ENCODE data around the gene DOCK2. TPM values are rescaled to one million over a fixed set of nuclear protein-coding genes. Genes with fewer than 3 reads are reported as not detected.
"Not testable (repeated sequence)": the region's sequence is repeated elsewhere in the genome, so short reads cannot be mapped to it uniquely, and the experiment has no call there.

The DOCK2 gene
- total and polyA plus RNA-seq, 4 experiments from 2014 or later: 45.8 to 223 (median 162) TPM

DNA sequence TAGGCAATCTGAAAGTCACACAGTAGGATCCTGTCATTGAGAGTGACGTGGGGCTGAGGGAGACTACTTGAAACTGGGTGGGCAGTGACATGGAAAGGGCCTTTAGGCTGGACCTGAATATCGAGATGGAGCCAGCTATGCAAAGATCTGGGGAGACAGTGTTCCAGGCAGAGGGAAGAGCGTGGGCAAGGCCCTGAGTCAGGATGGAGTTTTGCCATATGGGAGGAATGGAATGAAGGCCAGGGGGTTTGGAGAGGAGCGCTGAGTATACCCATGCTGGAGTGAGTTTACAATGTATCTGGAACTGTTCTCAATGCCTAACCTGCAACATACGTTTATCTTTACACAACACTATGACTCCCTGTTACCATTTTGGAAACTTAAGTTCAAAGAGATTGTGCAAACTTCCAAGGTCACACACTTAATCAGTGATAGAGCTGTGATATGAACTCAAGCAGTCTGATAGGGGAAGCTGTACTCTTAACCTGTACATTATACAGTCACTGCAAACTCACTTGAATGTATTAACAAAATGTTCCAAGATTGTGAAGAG, 309.7 kb downstream of the DOCK2 start:
- H3K27ac Mint-ChIP-seq: peak overlapping the region in 2 of 7 donors; percentile 46 to 75
- Histone ChIP-seq H3K9me3 (ENCODE audit: control insufficient read depth in 1 of 2, low read length in 2 of 2) (no peaks in the 10 kb centered on the region), H3K27me3 (ENCODE audit: insufficient read depth, low read length) (no peaks in the 10 kb centered on the region), H3K4me1 (ENCODE audit: insufficient read depth, low read length) (no peaks in the 10 kb centered on the region), H3K27ac (ENCODE audit: low read depth, low read length) (no peak overlapping the region), H3K4me3 (ENCODE audit: low read length in 2 of 2) (no peak overlapping the region), H3K36me3 (ENCODE audit: insufficient read depth, low read length) (peaks cover 4% of the 10 kb centered on the region)
- intact Hi-C loops (cut with micrococcal nuclease): no loop called here
- POLR2A ChIA-PET (ENCODE audit: partially characterized antibody): no interaction called here
- DNase-seq: no peak
- CTCF ChIA-PET (ENCODE audit: partially characterized antibody): interaction anchor here (0.8 kb wide), 1 partner anchor 10 kb away, joined by 3 read pairs; no protein-coding TSS in a partner anchor
- no peak overlapping the region for H3K4me3 Mint-ChIP-seq
- peaks cover 9 to 28% (median 18%) of the 10 kb centered on the region in 4 donors for H3K4me1 Mint-ChIP-seq
- peaks cover 30 to 46% of the 10 kb centered on the region in 2 donors for H3K36me3 Mint-ChIP-seq
- H3K27me3 Mint-ChIP-seq: no peaks in the 10 kb centered on the region
- no peaks in the 10 kb centered on the region for H3K9me3 Mint-ChIP-seq

DNA sequence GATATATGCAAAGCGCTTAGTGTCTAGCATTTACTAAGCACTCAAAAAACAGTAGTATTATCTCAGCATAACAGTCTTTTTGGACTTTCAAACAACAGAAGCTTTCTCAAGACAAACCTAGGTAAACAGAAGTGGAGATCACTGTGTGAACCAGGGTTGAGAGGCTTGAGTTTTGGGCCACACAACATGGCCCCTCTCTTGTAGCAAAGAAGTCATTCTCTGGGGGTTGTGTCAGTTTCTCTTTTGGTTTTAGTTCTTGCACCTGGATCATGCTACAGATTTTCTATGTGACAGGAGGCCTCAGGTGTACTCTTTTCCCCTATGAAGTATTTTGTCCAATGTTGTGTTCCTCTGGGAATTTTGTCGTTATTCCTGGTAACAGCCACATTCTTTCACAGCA, 313.3 kb downstream of the DOCK2 start:
- POLR2A ChIA-PET (ENCODE audit: partially characterized antibody): no interaction called here

DNA sequence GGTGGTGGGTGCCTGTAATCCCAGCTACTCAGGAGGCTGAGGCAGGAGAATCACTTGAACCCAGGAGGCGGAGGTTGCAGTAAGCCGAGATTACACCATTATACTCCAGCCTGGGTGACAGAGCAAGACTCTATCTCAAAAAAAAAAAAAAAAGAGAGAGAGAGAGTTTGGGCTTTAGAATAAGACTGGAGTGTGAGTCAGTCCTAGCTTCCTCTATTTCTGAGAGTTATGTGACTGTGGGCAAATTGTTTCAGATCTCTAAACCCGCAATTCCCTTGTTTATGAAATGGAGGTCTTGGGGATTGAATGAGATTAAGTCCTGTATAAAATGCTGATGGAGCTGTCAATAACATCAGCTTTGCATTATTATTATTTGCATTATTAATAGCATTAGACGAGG, 316.1 kb downstream of the DOCK2 start:
- H3K9me3 Mint-ChIP-seq; H3K36me3 ChIP-seq (ENCODE audit: insufficient read depth, low read length); H3K27me3 ChIP-seq (ENCODE audit: insufficient read depth, low read length); DNase-seq; CTCF ChIA-PET (ENCODE audit: partially characterized antibody); H3K27ac ChIP-seq (ENCODE audit: low read depth, low read length); H3K27me3 Mint-ChIP-seq; POLR2A ChIA-PET (ENCODE audit: partially characterized antibody); intact Hi-C loops (cut with micrococcal nuclease); H3K27ac Mint-ChIP-seq; H3K4me1 ChIP-seq (ENCODE audit: insufficient read depth, low read length); H3K4me3 ChIP-seq (ENCODE audit: low read length in 2 of 2); H3K9me3 ChIP-seq (ENCODE audit: control insufficient read depth in 1 of 2, low read length in 2 of 2); H3K4me3 Mint-ChIP-seq: not testable (repeated sequence)
- H3K36me3 Mint-ChIP-seq: peaks cover 34 to 45% of the 10 kb centered on the region in 2 donors
- peaks cover 2 to 10% (median 8%) of the 10 kb centered on the region in 4 donors for H3K4me1 Mint-ChIP-seq

More for the DNA sequence above, 313.3 kb downstream of the DOCK2 start:
- H3K4me1 ChIP-seq (ENCODE audit: insufficient read depth, low read length): no peaks in the 10 kb centered on the region
- intact Hi-C loops (cut with micrococcal nuclease): no loop called here
- Mint-ChIP-seq H3K9me3 (no peaks in the 10 kb centered on the region), H3K27me3 (no peaks in the 10 kb centered on the region), H3K4me1 (peaks cover 7 to 22% (median 19%) of the 10 kb centered on the region in 4 donors), H3K27ac (no peak overlapping the region), H3K36me3 (peaks cover 45 to 46% of the 10 kb centered on the region in 2 donors), H3K4me3 (no peak overlapping the region)
- no peak overlapping the region for H3K4me3 ChIP-seq (ENCODE audit: low read length in 2 of 2)
- no peak for DNase-seq
- CTCF ChIA-PET (ENCODE audit: partially characterized antibody): no interaction called here
- peaks cover 7% of the 10 kb centered on the region for H3K36me3 ChIP-seq (ENCODE audit: insufficient read depth, low read length)
- no peaks in the 10 kb centered on the region for H3K27me3 ChIP-seq (ENCODE audit: insufficient read depth, low read length)
- H3K27ac ChIP-seq (ENCODE audit: low read depth, low read length): no peak overlapping the region
- no peaks in the 10 kb centered on the region for H3K9me3 ChIP-seq (ENCODE audit: control insufficient read depth in 1 of 2, low read length in 2 of 2)

DNA sequence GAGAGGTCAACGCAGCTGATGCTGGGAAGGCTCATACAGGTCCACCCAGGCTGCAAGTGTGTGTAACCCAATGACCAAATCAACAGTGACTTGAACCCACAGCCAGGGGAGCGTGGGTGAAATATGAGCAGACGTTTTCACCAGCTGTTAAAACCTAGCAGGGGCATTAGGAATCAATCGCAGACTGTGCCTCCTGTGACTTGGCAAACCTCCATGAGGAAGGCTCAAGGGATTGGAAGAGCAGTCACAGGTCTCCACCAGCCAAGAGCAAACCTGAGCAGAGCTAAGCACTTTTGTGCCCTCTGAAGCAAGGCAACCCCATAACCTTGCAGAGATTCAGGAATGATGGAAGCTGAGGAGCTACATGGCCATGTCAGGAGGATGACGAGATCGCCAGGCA, 317.7 kb downstream of the DOCK2 start:
- CTCF ChIA-PET (ENCODE audit: partially characterized antibody): interaction anchor here (1.1 kb wide), 1 partner anchor 10 kb away, joined by 4 read pairs; no protein-coding TSS in a partner anchor
- intact Hi-C loops (cut with micrococcal nuclease): no loop called here
- peaks cover 28 to 40% of the 10 kb centered on the region in 2 donors for H3K36me3 Mint-ChIP-seq

DNA sequence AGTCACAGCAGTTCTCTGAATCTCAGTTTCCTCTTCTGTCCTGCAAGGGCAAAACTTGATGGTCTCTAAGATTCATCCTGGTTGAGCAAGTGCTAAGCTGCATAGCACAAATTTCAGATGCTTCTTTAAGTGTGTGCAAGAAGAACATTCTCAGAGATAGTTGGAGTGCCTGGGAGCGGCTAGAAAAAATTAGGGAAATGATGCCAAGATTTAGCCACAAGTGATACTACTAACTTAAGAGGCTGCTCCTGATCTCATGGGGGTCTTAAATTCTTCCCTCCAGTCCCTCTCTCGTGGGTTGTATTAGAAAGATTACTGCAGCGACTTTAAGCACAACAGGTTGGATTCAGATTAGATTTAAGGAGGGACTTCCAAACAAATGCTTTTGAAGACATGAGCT, 319.1 kb downstream of the DOCK2 start:
- no peaks in the 10 kb centered on the region for H3K27me3 ChIP-seq (ENCODE audit: insufficient read depth, low read length)
- ChIA-PET POLR2A (ENCODE audit: partially characterized antibody) (no interaction called here), CTCF (ENCODE audit: partially characterized antibody) (interaction anchor here (0.6 to 0.7 kb wide), 2 partner anchors 27 to 545 kb away, joined by 3 to 4 read pairs; no protein-coding TSS in a partner anchor)
- H3K9me3 ChIP-seq (ENCODE audit: control insufficient read depth in 1 of 2, low read length in 2 of 2): no peaks in the 10 kb centered on the region
- no peaks in the 10 kb centered on the region for H3K4me1 ChIP-seq (ENCODE audit: insufficient read depth, low read length)
- no peak for DNase-seq
- peaks cover under 1 to 7% (median 5%) of the 10 kb centered on the region in 4 donors for H3K4me1 Mint-ChIP-seq
- no peak overlapping the region for H3K4me3 Mint-ChIP-seq
- no peaks in the 10 kb centered on the region for H3K27me3 Mint-ChIP-seq
- H3K27ac ChIP-seq (ENCODE audit: low read depth, low read length): no peak overlapping the region
- peaks cover 6% of the 10 kb centered on the region for H3K36me3 ChIP-seq (ENCODE audit: insufficient read depth, low read length)
- peaks cover 27 to 40% of the 10 kb centered on the region in 2 donors for H3K36me3 Mint-ChIP-seq
- no peaks in the 10 kb centered on the region for H3K9me3 Mint-ChIP-seq
- H3K27ac Mint-ChIP-seq: peak overlapping the region in 2 of 7 donors; percentile 15 to 32
- intact Hi-C loops (cut with micrococcal nuclease): no loop called here
- no peak overlapping the region for H3K4me3 ChIP-seq (ENCODE audit: low read length in 2 of 2)

More for the DNA sequence above, 317.7 kb downstream of the DOCK2 start:
- H3K4me1 ChIP-seq (ENCODE audit: insufficient read depth, low read length): no peaks in the 10 kb centered on the region
- DNase-seq: no peak
- no peaks in the 10 kb centered on the region for H3K9me3 Mint-ChIP-seq
- H3K27ac Mint-ChIP-seq: peak overlapping the region in 2 of 7 donors; percentile 49 to 65
- no peak overlapping the region for H3K4me3 Mint-ChIP-seq
- H3K27ac ChIP-seq (ENCODE audit: low read depth, low read length): no peak overlapping the region
- no peaks in the 10 kb centered on the region for H3K27me3 ChIP-seq (ENCODE audit: insufficient read depth, low read length)
- H3K9me3 ChIP-seq (ENCODE audit: control insufficient read depth in 1 of 2, low read length in 2 of 2): no peaks in the 10 kb centered on the region
- peaks cover 7% of the 10 kb centered on the region for H3K36me3 ChIP-seq (ENCODE audit: insufficient read depth, low read length)
- H3K27me3 Mint-ChIP-seq: no peaks in the 10 kb centered on the region
- H3K4me3 ChIP-seq (ENCODE audit: low read length in 2 of 2): no peak overlapping the region
- H3K4me1 Mint-ChIP-seq: peaks cover 0 to 10% (median 7%) of the 10 kb centered on the region in 4 donors
- POLR2A ChIA-PET (ENCODE audit: partially characterized antibody): no interaction called here

DNA sequence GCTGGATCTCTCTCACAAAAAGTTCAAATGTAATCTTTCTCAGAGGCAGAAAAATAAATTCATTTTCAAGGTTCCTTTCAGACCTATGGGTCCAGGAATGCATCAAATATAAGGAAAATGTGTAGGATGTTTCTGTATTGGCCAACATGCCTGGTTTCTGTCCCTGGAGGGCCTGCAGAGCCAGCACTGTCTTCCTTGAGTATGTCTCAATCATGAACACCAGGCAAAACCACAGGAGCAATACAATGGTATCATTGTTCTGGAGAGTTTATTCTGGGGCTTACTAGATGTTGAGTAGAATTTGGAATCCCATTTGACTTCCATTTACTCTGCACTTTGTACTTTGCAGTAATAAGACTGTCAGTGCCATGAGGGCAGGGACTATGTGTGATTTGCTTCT, 319.7 kb downstream of the DOCK2 start:
- DNase-seq: no peak
- peaks cover 3% of the 10 kb centered on the region for H3K36me3 ChIP-seq (ENCODE audit: insufficient read depth, low read length)
- Mint-ChIP-seq H3K27me3 (no peaks in the 10 kb centered on the region), H3K9me3 (no peaks in the 10 kb centered on the region), H3K4me3 (no peak overlapping the region), H3K36me3 (peaks cover 24 to 36% of the 10 kb centered on the region in 2 donors), H3K27ac (no peak overlapping the region), H3K4me1 (peaks cover 2 to 7% (median 3%) of the 10 kb centered on the region in 4 donors)
- H3K27me3 ChIP-seq (ENCODE audit: insufficient read depth, low read length): no peaks in the 10 kb centered on the region
- ChIA-PET POLR2A (ENCODE audit: partially characterized antibody) (no interaction called here), CTCF (ENCODE audit: partially characterized antibody) (interaction anchor here (0.6 kb wide), 1 partner anchor 10 kb away, joined by 3 read pairs; no protein-coding TSS in a partner anchor)
- no peaks in the 10 kb centered on the region for H3K4me1 ChIP-seq (ENCODE audit: insufficient read depth, low read length)
- H3K27ac ChIP-seq (ENCODE audit: low read depth, low read length): no peak overlapping the region
- intact Hi-C loops (cut with micrococcal nuclease): no loop called here
- no peak overlapping the region for H3K4me3 ChIP-seq (ENCODE audit: low read length in 2 of 2)
- no peaks in the 10 kb centered on the region for H3K9me3 ChIP-seq (ENCODE audit: control insufficient read depth in 1 of 2, low read length in 2 of 2)

DNA sequence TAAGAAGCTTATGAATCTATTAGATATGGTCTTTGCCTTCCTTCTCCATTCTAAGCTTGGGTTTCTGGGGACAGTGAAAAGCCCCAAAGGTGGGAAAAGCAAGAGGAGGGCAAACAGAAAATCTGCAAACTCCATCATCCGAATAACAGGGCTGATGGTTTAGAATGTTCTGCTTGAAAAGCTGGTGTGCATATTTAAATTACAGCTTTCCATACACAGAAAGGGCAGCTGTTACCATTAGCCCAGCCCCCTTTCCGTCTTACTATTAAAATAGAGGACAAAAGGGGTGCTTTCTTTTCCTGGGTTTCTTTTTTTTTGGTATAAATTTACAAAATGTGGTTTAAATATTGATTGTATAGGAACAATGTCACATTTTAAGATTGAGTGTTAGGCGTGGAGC, 321.2 kb downstream of the DOCK2 start:
- peaks cover 24 to 35% of the 10 kb centered on the region in 2 donors for H3K36me3 Mint-ChIP-seq
- H3K4me3 Mint-ChIP-seq: no peak overlapping the region
- H3K27me3 Mint-ChIP-seq: no peaks in the 10 kb centered on the region
- Histone ChIP-seq H3K27me3 (ENCODE audit: insufficient read depth, low read length) (no peaks in the 10 kb centered on the region), H3K4me1 (ENCODE audit: insufficient read depth, low read length) (no peaks in the 10 kb centered on the region), H3K9me3 (ENCODE audit: control insufficient read depth in 1 of 2, low read length in 2 of 2) (no peaks in the 10 kb centered on the region), H3K4me3 (ENCODE audit: low read length in 2 of 2) (no peak overlapping the region), H3K36me3 (ENCODE audit: insufficient read depth, low read length) (no peaks in the 10 kb centered on the region), H3K27ac (ENCODE audit: low read depth, low read length) (no peak overlapping the region)
- DNase-seq: no peak
- no peak overlapping the region for H3K27ac Mint-ChIP-seq
- H3K9me3 Mint-ChIP-seq: no peaks in the 10 kb centered on the region
- CTCF ChIA-PET (ENCODE audit: partially characterized antibody): no interaction called here
- intact Hi-C loops (cut with micrococcal nuclease): no loop called here
- peaks cover 3 to 7% (median 6%) of the 10 kb centered on the region in 4 donors for H3K4me1 Mint-ChIP-seq
- POLR2A ChIA-PET (ENCODE audit: partially characterized antibody): no interaction called here

Data from CD4-positive, alpha-beta memory T cell (primary cell).